Epidermal melanocyte (primary cell): ENCODE measurements around the gene FBXO28.

ENCODE experiments used
- DNase-seq: peaks from one replicate; pipeline ENCODE4 v3.0.0; 2011; ENCODE audit warnings: low spot score; ENCODE audit not compliant: insufficient read length

Gene FBXO28

DNA sequence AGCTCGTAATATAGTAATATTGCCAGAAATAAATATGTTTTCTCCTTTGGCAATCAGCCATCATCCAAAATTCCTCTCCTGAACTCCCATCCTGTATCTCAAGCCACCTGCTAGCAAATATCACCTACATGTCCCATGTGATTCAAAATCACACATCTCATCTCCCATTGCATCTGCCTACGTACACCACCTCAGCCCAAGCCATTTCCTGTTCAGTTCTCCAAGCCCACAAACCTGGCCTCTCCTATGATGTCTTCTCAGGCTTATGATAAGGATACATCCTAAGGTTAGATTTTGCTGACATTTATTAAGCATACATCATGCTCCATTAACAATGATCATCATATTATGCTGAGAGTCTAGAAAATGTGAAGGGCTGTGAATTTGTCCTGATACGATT lies 37.2 kb downstream of the FBXO28 start:
- DNase-seq: no peak

DNA sequence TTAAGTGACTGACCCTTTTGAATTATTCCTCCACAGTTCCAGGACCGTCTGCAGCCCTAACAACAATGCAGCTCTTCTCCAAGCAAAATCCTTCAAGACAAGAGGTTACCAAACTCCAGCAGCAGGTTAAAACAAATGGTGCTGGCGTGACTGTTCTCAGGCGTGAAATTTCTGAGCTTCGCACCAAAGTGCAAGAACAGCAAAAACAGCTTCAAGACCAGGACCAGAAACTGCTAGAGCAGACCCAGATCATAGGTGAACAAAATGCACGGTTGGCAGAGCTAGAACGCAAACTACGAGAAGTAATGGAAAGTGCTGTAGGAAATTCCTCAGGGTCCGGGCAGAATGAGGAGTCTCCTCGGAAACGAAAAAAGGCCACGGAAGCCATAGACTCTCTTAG lies 43.4 kb downstream of the FBXO28 start:
- DNase-seq: no peak

DNA sequence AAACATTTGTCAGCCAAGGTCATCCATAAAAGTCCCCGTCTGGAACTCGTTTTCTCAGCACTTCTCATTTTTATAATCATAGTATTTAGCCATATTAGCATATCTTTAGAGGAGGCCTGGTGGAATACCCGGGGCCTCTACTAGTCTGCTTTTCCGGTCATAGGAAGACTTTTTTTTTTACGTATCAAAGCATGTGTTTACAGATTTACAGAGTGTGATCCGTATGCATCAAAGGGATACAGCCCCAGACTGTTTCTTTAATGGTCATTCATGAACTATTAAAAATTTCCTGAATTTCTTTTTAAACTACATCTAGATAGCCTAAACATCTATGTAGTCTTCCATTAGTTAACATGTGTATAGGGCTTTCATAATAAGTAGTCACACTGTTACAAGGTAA lies 45.6 kb downstream of the FBXO28 start:
- no peak for DNase-seq

DNA sequence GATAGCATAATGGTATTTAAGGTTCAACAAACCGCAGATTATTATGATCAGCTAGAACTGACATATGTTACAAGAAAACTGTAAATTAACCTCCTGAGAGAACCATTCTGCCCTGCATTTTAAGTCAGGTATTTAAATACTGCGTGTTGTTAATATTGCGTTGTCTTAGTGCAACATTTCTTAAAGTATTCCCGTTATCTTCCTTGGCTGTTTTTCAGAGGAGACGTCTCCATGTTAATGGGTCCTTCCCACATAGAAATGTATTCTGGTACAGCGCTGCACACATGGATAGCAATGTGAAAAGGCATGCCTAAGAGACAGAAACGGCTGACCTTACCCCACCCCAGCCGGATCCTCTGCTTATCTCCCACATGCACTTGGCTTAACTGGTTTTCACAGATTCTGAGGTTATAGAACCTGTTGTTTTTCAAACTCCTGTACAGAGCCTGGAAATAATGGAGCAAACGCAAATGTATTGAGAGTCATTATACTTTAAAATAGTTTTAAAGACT lies 46.3 kb downstream of the FBXO28 start:
- DNase-seq: no peak

DNA sequence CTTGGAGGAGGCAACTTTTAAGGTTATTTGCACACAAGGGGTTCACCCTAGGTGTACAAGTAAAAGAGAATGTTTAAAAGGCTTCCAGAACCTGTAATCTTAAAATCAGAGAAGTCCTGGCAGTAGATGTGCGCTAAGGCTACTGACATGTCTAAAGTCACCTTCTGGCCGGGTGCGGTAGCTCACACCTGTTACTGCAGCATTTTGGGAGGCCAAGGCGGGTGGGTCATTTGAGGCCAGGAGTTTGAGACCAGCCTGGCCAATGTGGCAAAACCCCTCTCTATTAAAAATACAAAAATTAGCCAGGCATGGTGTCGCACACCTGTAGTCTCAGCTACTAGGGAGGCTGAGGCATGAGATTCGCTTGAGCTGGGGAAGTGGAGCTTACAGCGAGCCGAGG lies 48.9 kb downstream of the FBXO28 start:
- DNase-seq: no peak

DNA sequence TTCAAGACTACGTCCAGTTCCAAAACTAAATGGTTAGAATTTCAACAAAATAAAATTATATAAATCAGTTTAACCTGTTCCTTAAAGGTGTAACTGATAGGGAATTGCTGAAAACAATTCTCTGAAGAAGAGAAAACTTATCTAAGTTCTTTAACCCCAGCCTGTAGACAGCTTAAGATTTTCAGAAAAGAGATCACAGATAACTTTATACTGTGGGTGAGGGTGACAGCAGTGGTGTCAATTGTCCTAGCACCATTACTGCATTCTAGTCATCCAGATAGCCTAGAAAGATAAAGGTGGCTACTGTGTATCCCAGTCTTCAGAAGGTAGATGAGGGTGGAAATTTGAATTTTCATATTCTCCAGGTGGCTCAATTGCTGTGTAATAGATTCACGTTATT lies 49.4 kb downstream of the FBXO28 start:
- no peak for DNase-seq

DNA sequence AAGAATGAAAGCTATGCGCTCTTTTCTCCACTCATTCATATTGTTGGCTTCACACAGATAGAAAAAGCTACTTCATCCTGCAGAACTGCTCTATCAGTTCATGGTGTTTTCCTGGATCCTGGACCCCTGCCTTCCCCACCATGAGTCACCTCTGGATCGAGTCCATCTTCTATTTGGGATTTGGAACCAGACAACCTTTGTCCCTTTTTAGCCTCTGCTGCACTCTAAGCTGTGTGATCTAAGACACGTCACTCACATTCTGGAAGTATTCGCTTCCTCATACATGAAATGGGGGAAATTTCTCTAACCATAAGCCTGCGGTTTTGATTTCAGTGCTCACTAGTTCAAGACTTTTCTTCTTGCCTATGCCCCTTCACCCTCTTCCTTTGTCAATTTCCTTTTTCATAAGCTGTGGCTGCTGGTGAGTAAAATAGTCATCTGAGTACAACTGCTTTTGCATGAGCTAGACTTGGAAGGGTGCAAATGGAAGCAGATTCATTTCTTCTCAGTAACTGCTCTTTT lies 55.0 kb downstream of the FBXO28 start:
- DNase-seq: no peak

DNA sequence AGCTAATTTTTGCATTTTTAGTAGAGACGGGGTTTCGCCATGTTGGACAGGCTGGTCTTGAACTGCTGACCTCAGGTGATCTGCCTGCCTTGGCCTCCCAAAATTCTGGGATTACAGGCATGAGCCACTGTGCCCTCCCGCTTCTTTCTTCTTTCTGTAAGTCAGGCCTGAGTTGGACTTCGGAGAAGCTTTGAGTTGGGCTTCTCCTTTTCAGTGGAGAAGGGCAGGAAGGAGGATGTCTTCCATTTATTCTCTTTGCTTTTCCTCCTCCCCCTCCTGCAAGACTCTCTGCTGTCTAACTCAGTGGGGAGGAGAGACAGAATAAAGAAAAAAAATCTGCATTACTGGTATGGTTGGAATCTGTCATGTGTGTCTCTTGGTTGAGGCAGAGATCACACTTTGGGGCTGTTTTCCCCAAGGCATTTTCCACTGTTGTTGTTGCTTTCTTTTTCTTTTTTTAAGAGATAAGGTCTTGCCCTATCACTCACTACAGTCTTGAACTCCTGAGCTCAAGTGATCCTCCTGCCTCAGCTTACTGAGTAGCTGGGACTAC lies 55.9 kb downstream of the FBXO28 start:
- DNase-seq: no peak

DNA sequence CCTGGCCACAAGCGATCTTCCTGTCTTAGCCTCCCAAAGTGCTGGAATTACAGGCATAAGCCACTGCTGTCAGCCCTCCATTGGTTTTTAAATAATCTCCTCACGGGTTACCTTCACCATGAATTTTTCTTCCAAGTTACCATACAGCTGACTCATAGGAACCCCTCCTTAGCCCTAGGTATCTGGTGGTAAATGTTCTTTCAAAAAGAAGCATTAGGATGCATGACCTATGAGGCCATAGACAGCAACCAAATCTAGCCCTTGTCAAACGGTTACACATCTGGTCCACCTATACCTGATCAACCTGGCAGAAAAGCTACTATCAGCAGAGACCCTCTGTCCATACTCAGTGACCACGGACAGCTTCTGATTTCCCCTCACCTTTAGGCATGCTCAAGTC lies 56.4 kb downstream of the FBXO28 start:
- no peak for DNase-seq

DNA sequence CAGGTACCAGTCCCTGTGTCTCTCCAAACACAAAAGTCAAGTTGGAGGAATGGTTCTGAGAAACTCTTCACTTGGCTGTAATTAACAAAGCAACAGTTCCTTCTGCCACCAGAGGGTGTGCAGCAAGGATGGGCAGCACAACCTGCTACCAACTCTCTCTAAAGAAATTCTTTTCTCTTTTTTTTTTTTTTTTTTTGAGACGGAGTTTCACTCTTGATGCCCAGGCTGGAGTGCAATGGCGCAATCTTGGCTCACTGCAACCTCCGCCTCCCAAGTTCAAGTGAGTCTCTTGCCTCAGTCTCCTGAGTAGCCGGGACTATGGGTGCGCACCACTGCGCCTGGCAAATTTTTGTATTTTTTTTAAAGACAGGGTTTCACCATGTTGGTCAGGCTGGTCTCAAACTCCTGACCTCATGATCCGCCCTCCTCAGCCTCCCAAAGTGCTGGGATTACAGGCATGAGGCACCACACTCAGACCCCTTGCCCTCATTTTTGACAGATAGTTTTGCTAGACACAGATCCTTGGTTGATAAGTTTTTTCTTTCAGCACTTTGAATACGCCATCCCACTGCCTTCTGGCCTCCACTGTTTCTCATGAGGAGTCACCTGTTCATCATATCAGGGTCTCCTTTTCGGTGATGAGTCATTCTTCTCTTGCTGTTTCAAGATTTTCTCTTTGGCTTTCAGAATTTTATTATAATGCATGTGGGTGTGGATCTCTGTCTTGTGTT lies 57.0 kb downstream of the FBXO28 start:
- DNase-seq: no peak

DNA sequence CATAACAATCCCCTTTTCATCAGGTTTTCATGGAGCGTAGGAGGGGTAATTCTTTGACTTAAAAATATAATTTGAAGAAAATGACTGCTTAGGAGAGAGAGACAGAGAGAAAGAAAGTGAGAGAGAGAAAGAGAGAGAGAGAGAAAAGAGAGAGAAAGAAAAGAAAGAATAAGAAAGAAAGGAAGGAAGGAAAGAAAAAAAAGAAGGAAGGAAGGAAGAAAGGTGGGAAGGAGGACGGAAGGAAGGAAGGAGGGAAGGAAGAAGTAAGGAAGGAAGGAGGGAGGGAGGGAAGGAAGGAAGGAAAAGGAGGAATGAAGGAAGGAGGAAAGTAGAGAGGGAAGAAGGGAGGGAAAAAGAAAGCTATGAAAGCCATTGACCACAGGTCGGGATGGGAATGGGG lies 58.3 kb downstream of the FBXO28 start:
- DNase-seq: no peak

DNA sequence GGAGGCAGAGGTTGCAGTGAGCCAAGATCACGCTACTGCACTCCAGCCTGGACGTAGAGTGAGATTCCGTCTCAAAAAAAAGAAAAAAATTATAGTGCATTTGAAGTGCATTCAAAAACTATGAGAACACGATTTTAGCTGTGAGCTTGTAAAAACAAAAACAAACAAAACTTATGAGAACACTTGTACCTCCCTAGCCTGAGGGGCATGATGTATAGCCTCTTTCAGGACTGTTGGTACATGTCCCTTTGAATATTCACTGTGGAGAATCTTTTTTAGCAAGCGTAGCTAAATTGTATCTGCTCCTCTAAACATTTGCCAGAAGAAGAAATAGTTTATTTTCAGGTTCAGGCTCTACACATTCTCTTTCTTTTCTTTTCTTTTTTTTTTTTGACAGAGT lies 59.6 kb downstream of the FBXO28 start:
- no peak for DNase-seq

DNA sequence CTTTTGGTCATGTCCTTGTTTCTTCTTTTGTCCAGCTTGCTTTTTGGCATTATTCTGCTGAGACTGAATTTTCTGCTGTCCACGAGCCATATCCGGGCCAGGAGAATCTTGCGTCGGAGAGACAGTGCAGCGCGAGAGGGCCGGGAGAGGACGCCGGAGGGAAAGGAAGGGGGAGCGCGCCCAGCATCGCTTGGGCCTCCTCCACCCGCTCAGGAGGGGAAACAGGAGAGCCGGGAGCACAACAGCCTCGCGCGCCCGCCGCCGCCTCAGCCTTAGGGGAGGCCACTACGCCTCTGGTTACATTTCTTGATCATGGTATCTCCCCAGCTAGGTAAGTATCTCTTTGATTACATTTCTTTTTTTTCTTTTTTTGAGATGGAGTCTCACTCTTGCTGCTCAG lies 61.7 kb downstream of the FBXO28 start:
- DNase-seq: no peak

DNA sequence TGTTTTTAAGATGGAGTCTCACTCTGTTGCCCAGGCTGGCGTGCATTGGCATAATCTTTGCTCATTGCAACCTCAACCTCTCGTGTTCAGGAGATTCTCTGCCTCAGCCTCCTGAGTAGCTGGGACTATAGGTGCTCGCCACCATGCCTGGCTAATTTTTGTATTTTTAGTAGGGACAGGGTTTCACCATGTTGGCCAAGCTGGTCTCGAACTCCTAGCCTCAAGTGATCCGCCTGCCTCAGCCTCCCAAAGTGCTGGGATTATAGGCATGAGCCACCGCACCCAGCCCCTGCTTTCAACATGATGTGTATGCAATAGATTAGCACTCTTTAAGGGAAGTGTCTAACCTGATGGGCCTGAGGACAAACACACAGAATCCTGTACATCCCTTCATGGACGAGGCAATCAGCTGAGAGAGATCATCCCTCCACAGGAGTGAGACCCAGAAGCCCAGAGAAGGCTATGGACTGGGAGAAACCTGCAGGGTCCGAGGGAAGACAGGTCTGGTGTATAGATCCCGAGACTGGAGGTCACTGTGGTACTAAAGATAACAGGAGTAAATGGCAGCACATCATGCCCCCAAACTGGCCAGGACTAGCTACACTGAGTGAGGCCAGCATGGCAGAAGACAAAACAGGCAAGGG lies 63.6 kb downstream of the FBXO28 start:
- no peak for DNase-seq

DNA sequence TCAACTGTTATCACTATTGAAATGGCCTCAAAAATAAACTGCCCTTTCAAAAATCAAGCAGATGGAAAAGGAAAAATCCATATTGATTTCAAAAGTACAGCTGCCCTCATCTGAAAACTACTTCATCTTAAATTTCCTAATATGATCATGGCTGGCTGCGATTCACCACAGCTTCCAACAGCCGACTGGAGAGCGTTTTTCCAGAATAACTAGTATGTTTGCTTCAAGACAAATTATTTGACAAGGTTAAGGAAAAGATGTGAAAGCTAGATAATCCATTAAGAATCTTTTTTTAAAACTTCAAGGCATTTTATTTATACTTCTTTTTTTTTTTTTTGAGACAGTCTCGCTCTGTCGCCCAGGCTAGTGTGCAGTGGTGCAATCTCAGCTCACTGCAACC lies 65.0 kb downstream of the FBXO28 start:
- DNase-seq: no peak

DNA sequence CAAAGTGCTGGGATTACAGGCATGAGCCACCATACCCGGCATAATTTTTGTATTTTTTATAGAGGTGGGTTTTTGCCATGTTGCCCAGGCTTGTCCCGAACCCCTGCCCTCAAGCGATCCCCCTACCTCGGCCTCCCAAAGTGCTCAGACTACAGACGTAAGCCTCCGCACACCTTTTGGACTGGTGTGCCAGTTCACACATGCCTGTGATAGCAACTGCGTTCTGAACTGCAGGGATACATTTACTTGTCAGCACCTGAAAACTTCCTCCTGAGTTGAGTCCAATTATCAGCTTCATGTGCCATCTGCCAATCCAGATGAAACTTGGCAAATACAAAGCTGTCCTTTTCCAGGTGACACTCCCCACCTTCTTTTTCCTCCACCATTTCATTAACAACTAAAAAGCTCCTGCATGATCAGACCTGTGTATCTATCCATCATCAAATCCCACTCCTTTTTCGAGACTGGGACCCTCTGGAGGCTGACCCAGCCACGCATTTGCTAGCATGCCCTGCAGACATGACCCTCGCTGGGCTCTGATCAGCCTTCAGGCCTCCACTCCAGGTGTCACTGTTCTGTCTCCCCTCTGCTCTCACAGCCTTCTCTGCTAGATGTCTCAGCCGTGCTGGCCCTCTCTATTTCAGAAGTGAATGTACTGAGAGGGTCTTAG lies 67.0 kb downstream of the FBXO28 start:
- no peak for DNase-seq

DNA sequence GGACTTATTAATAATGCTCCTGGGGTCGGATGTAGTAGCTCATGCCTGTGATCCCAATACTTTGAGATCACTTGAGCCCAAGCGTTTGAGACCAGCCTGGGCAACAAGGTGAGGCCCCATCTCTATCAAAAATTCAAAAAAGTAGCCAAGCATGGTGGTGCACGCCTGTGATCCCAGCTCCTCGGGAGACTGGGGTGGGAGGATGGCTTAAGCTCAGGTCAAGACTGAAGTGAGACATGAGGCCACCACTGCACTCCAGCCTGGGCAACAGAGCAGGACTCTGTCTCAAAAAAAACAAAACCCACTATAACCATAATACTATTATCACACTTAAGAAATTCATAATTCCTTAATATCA lies 67.5 kb downstream of the FBXO28 start:
- no peak for DNase-seq

DNA sequence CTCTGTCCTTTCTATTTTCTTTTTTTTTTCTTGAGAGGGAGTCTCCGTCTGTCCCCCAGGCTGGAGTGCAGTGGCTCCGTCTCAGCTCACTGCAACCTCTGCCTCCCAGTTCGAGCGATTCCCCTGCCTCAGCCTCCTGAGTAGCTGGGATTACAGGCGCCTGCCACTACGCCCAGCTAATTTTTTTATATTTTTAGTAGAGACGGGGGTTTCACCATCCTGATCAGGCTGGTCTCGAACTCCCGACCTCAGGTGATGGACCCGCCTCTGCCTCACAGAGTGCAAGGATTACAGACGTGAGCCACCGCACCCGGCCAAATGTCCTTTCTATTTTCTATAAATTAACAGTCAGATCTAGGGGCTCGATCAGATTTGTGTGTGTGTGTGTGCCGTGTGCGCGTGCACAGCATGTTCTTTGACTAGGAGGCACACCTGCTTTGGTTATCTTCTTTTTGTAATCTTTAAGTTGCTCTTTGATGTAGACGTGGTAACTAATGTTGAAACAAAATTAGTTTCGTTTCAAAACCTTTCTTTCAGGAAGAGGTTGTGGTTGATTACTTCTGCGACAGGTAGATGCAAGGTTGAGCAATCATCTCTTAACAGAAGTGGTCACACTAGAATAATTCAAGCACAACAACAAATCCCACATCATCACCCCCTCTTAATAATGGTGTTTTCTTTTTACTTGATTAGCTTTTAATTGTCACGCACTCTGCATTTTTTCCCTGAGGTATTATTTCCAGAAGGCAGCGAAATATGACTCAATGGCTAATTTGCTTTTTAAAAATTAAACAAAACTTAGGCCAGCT lies 68.3 kb downstream of the FBXO28 start:
- DNase-seq: no peak

DNA sequence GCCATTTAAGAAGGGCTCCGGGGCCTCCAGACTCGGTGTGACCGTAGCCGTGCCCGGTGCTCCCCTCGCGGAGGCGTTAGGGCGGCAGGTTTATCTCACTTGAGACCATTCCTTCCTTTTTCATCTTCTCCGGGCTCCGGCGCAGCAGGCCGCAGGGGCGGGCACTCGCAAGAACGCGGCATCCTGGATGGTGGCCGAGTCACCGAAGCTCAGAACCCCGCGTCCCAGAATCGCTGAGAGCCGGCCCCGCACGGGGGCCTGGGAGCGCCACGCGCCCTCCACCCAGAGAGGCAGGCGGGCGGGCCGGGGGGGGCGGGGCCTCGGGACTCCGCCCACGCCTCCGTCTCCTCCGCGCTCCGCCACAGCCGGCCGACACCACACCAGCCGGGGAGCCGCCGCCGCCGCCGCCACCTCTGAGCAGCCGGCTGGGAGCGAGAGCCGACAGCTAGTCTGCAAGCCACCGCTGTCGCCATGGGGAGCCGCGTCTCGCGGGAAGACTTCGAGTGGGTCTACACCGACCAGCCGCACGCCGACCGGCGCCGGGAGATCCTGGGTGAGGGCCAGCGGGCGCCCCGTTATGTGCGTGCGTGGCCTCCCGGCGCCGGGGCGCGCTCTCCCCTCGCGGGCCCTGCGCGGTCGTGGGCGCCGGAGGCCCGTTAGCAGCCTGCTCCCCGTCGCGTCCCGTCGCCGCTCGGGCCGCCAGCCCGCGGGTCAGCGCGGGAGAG lies 69.1 kb downstream of the FBXO28 start, which contains the start of gene DEGS1:
Gene DEGS1, plus strand, starts transcription at position 375 of the 725 bp plus-strand sequence. Its CDS starts 97 bp downstream, at position 472.
- peak; percentile 88 for DNase-seq

DNA sequence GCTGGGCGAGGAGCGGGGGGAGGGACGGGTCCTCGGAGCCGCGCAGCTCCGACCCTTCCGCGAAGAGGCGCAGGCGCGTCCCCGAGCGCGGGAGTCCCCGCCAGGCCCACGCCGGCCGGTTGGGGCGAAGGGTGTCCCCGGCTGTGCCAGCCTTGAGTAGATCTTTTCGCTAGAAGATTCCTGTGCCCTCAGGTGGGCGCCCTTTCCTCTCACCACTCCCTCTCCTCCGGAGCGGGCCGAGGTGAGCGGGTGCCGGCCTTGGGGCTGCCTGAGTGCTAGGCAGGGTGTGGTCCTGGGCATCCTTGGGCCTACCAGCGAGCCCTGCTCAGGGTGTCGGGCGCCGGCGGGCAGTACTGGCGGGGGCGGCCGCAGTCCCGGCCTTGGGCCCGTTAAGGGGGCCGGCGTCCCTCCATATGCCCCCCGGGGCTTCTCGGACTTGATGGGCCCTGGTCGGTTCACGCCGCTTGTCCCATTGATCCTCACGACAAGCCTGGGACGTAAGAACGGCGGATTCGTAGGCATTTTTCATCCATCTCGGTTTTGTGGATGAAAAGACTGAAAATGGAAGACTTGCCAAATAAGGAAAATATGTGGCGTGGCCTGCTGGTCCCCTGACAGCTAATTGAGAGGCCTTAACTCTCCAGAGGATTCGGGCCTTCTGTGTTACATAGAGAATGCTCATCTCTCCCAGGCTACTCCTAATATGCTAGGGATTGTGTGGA lies 69.8 kb downstream of the FBXO28 start:
- no peak for DNase-seq
